Measurements from ENCODE around the gene SIN3B. TPM values are rescaled to one million over a fixed set of nuclear protein-coding genes. Genes with fewer than 3 reads are reported as not detected.

SIN3B gene
- polyA plus RNA-seq, 3 donors, result 7.2 to 154 (median 10.2) TPM

DNA sequence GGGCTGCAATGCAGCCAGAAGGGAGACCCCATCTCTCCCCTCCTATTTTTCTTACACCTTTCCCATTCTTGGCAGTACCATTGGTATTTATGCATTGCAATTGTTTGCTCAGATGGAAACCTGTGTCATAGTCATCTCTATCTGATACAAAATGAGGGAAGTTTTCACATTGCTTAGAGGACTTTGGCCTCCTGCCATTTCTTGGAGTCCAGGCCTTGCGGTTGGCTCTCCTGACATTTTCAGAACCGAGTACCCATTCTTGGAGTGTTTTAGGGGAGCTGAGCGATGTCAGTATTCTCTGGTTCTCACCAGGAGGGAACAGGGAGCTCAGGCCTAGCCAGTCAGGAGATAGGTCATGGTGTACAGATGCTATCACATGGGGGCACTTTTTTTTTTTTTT is 1.5 kb downstream of the SIN3B start:
- Histone ChIP-seq H2AFZ (ENCODE audit: insufficient read depth, low read depth, low read length, poor library complexity, severe bottlenecking) (no peak overlapping the region), H3K79me2 (ENCODE audit: insufficient read depth, low read length) (peaks cover 27% of the 10 kb centered on the region), H3K36me3 (replicated peaks in 1 of 2; ENCODE audit: control insufficient read depth in 1 of 2, insufficient read depth in 2 of 2, low read length in 2 of 2) (peaks cover 30 to 35% of the 10 kb centered on the region in 2 donors), H3K9ac (ENCODE audit: insufficient read depth, low read length, poor library complexity, severe bottlenecking) (no peak overlapping the region), H3K4me3 (replicated peaks in 1 of 3; ENCODE audit: low read depth in 2 of 3, low read length in 3 of 3) (peak overlapping the region in 1 of 3 experiments; percentile 91), H3K27me3 (ENCODE audit: control insufficient read depth in 2 of 2, insufficient read depth in 2 of 2, low read length in 2 of 2) (peaks cover 0 to 3% of the 10 kb centered on the region in 2 donors), H3K27ac (ENCODE audit: low read depth in 1 of 2, low read length in 2 of 2) (no peak overlapping the region), H3K4me1 (ENCODE audit: control insufficient read depth in 1 of 2, insufficient read depth in 2 of 2, low read length in 2 of 2) (peaks cover 60 to 64% of the 10 kb centered on the region in 2 donors), H3K9me3 (replicated peaks in 1 of 2; ENCODE audit: control insufficient read depth in 1 of 2, insufficient read depth in 1 of 2, low read length in 2 of 2) (no peaks in the 10 kb centered on the region), H3K4me2 (replicated peaks; ENCODE audit: extremely low read depth, low read length, poor library complexity, severe bottlenecking) (peak overlapping the region; percentile 93), H4K20me1 (ENCODE audit: insufficient read depth, low read length) (peaks cover 5% of the 10 kb centered on the region)
- no peak for DNase-seq
- TF ChIP-seq CTCF (IDR thresholded peaks at IDR 0.05), result no peak
- peaks cover 63% of the 10 kb centered on the region for H3K4me1 Mint-ChIP-seq
- H3K4me3 Mint-ChIP-seq, result peak overlapping the region; percentile 87 to 91
- intact Hi-C loops (cut with micrococcal nuclease), result loop anchor here (5.0 kb wide), 3 partner anchors 53 to 67 kb away; no protein-coding TSS in a partner anchor
- peaks cover 33 to 50% of the 10 kb centered on the region in 2 donors for H3K36me3 Mint-ChIP-seq
- peak overlapping the region in 4 of 7 donors; percentile 32 to 78 (median 58) for H3K27ac Mint-ChIP-seq
- 94% methylated on average over 3 of the region's 3 CpGs for WGBS (ENCODE audit: insufficient coverage)
- peaks cover 6 to 8% (median 8%) of the 10 kb centered on the region in 3 donors for H3K27me3 Mint-ChIP-seq (ENCODE audit: low read depth in 3 of 3)
- H3K9me3 Mint-ChIP-seq, result peaks cover 0 to 3% (median 1%) of the 10 kb centered on the region in 7 donors

DNA sequence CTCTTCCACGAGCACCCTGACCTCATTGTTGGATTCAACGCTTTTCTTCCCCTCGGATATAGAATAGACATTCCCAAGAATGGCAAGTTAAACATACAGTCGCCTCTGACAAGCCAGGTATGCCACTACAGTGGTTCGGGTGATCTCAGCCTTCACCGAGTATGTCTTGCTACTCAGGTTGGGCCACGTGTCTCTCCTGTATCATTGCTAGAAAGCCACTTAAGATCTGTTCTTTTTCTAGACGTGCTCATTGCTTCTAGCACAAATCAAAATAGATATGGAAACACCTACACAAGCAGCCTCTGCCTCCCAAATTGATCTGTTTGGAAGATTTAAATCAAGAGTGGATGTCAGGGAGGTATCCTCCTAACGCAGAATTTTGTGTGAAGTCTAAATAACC is 2.3 kb downstream of the SIN3B start:
- intact Hi-C loops (cut with micrococcal nuclease), result loop anchor here (5.0 kb wide), 3 partner anchors 54 to 66 kb away; no protein-coding TSS in a partner anchor
- TF ChIP-seq CTCF (IDR thresholded peaks at IDR 0.05), result no peak
- Histone ChIP-seq H4K20me1 (ENCODE audit: insufficient read depth, low read length) (peaks cover 13% of the 10 kb centered on the region), H3K4me2 (replicated peaks; ENCODE audit: extremely low read depth, low read length, poor library complexity, severe bottlenecking) (no peak overlapping the region), H3K9me3 (replicated peaks in 1 of 2; ENCODE audit: control insufficient read depth in 1 of 2, insufficient read depth in 1 of 2, low read length in 2 of 2) (no peaks in the 10 kb centered on the region), H3K36me3 (replicated peaks in 1 of 2; ENCODE audit: control insufficient read depth in 1 of 2, insufficient read depth in 2 of 2, low read length in 2 of 2) (peaks cover 31 to 39% of the 10 kb centered on the region in 2 donors), H3K79me2 (ENCODE audit: insufficient read depth, low read length) (peaks cover 29% of the 10 kb centered on the region), H3K27me3 (ENCODE audit: control insufficient read depth in 2 of 2, insufficient read depth in 2 of 2, low read length in 2 of 2) (peaks cover 0 to 3% of the 10 kb centered on the region in 2 donors), H3K9ac (ENCODE audit: insufficient read depth, low read length, poor library complexity, severe bottlenecking) (no peak overlapping the region), H3K4me1 (ENCODE audit: control insufficient read depth in 1 of 2, insufficient read depth in 2 of 2, low read length in 2 of 2) (peaks cover 60 to 65% of the 10 kb centered on the region in 2 donors), H3K4me3 (replicated peaks in 1 of 3; ENCODE audit: low read depth in 2 of 3, low read length in 3 of 3) (no peak overlapping the region), H3K27ac (ENCODE audit: low read depth in 1 of 2, low read length in 2 of 2) (no peak overlapping the region), H2AFZ (ENCODE audit: insufficient read depth, low read depth, low read length, poor library complexity, severe bottlenecking) (no peak overlapping the region)
- 98% methylated on average over 8 of the region's 9 CpGs for WGBS (ENCODE audit: insufficient coverage)
- Mint-ChIP-seq H3K4me1 (peaks cover 63% of the 10 kb centered on the region), H3K27me3 (ENCODE audit: low read depth in 3 of 3) (peaks cover 2 to 5% (median 5%) of the 10 kb centered on the region in 3 donors), H3K9me3 (peaks cover 0 to 3% (median 1%) of the 10 kb centered on the region in 7 donors), H3K27ac (peak overlapping the region in 2 of 7 donors; percentile 7 to 50), H3K4me3 (no peak overlapping the region), H3K36me3 (peaks cover 38 to 57% of the 10 kb centered on the region in 2 donors)
- DNase-seq, result no peak

All from CD14-positive monocyte (primary cell).